Memory B cell (primary cell): Measurements from ENCODE around the gene ZNF354B.
"Not testable (repeated sequence)": the region's sequence is repeated elsewhere in the genome, so short reads cannot be mapped to it uniquely, and the experiment has no call there.

ENCODE experiments used
- ATAC-seq: fragments of 150-1000 bp; cut with Tn5 transposase; 2 replicates; pipeline ENCODE4 v1.10.0; 2021; ENCODE audit warnings: low read depth, mild to moderate bottlenecking, moderate library complexity
- DNase-seq, 2 donors: peaks; one replicate each; pipeline ENCODE4 v3.0.0; 2022; ENCODE audit warnings: low spot score in 2 of 2
- H3K27ac Mint-ChIP-seq: one replicate; pipeline ENCODE4 v1.8.0; 2022; ENCODE audit warnings: mild to moderate bottlenecking, moderate library complexity, mixed read lengths
- H3K27me3 Mint-ChIP-seq: one replicate; pipeline ENCODE4 v1.8.0; 2022; ENCODE audit warnings: mixed read lengths
- H3K36me3 Mint-ChIP-seq: one replicate; pipeline ENCODE4 v1.8.0; 2022; ENCODE audit warnings: mild to moderate bottlenecking, mixed read lengths
- H3K4me1 Mint-ChIP-seq: one replicate; pipeline ENCODE4 v1.8.0; 2022; ENCODE audit warnings: mixed read lengths
- H3K4me3 Mint-ChIP-seq: one replicate; pipeline ENCODE4 v1.8.0; 2022; ENCODE audit warnings: mild to moderate bottlenecking, moderate library complexity, mixed read lengths
- H3K9me3 Mint-ChIP-seq: one replicate; pipeline ENCODE4 v1.8.0; 2022; ENCODE audit warnings: mixed read lengths

ZNF354B gene

DNA sequence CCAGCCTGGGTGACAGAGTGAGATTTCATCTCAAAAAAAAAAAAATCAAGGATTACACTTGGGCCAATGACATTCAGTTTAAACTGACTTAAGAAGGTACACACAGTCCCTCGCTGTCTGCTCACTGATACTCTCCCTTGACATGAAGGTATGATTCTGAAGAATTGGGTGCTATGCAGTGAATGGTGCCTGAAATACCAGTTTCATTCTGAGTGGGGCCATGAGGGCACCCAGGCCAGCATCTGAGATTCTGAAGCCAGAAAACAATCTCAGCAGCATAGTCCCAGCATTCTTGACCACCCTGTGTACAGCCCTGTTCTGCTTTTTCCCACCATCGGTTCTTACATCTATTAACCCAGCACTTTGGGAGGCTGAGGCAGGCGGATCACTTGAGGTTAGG is 7.8 kb upstream of the ZNF354B start:
- DNase-seq (no peak), ATAC-seq (no peak)
- Mint-ChIP-seq H3K27ac (no peak overlapping the region), H3K36me3 (no peaks in the 10 kb centered on the region), H3K9me3 (no peaks in the 10 kb centered on the region), H3K4me3 (no peak overlapping the region), H3K27me3 (peaks cover 11% of the 10 kb centered on the region), H3K4me1 (no peaks in the 10 kb centered on the region)

- H3K9me3 Mint-ChIP-seq: no peaks in the 10 kb centered on the region
- peaks cover 11% of the 10 kb centered on the region for H3K27me3 Mint-ChIP-seq
- H3K27ac Mint-ChIP-seq: no peak overlapping the region
- H3K4me3 Mint-ChIP-seq: no peak overlapping the region
- DNase-seq (no peak), ATAC-seq (no peak)
- H3K4me1 Mint-ChIP-seq: peaks cover 2% of the 10 kb centered on the region
- no peaks in the 10 kb centered on the region for H3K36me3 Mint-ChIP-seq
Observed at GRCh38 chr5:178854284-178854683, 5.5 kb upstream of the ZNF354B start.

DNA sequence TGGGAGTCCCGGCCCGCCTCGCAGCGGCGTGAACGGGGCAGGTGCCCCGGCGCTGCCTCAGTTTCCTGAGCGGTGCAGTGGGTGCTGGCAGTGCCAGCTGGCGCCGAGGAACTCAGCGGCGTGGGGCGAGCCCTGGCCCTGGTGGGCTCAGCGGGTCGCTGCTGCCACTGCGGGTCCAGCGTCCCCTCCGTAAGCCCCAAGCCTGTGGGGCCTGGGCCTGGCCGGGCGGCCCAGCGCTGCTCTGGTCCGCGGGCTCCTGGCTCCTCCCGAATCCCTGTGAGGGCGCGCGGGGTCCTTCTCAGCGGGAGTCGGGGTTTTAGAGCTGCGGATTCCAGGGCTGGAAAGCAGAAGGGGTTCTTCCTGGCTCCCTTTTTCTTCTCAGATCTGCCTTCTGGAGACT is 862 bp downstream of the ZNF354B start:
- not testable (repeated sequence) for ATAC-seq

GRCh38 chr5:178861627-178862026 is 1.9 kb downstream of the ZNF354B start:
- peaks cover 7% of the 10 kb centered on the region for H3K36me3 Mint-ChIP-seq
- no peaks in the 10 kb centered on the region for H3K27me3 Mint-ChIP-seq
- H3K9me3 Mint-ChIP-seq: no peaks in the 10 kb centered on the region
- H3K4me1 Mint-ChIP-seq: peaks cover 16% of the 10 kb centered on the region
- DNase-seq (no peak), ATAC-seq (no peak)
- peak overlapping the region; percentile 78 for H3K4me3 Mint-ChIP-seq
- peak overlapping the region; percentile 5 for H3K27ac Mint-ChIP-seq

More for the DNA sequence above, 862 bp downstream of the ZNF354B start:
- not testable (repeated sequence) for H3K4me3 Mint-ChIP-seq, H3K9me3 Mint-ChIP-seq, H3K36me3 Mint-ChIP-seq, H3K27me3 Mint-ChIP-seq, H3K27ac Mint-ChIP-seq, DNase-seq
- H3K4me1 Mint-ChIP-seq: peaks cover 16% of the 10 kb centered on the region

DNA sequence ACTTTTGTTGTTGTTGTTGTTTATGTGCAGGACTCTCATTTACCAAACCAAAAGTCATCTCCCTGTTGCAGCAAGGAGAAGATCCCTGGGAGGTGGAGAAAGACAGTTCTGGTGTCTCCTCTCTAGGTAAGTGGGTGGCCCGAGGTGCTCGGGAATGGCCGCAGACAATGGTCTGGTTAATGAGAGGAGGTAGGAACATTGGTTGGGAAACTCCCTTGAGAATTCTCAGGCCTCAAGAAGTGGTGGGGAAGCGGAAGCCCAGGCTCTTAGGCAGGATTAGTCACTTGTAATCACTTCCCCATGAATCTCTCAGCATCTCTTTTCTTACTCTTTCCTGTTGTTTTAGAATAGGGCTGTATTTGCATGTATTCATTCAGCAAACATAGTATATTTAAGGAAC is 7.2 kb downstream of the ZNF354B start:
- Mint-ChIP-seq H3K36me3 (peaks cover 52% of the 10 kb centered on the region), H3K27ac (no peak overlapping the region), H3K27me3 (no peaks in the 10 kb centered on the region), H3K4me3 (no peak overlapping the region), H3K4me1 (peaks cover 4% of the 10 kb centered on the region), H3K9me3 (peaks cover 8% of the 10 kb centered on the region)
- no peak for DNase-seq
- no peak for ATAC-seq

DNA sequence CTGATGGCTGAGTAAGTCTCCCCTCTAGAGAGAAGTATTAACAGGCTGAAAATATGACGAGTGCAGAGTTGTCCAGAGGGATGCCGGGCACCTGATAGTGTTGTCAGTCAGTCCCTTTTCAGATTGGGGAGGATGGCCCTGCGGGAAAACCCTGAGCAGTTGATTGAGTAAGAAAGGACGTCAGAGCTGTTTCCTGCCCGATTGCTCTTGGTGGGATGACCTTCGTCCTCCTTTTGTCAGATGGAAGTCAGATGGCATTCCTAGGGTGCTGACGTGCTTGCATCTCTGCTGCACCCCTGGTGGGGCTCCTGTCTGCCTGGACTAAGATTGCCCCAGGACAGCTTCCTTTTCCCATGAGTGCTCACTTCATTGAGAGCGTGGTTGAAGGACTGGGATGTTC is 9.8 kb downstream of the ZNF354B start:
- no peak for ATAC-seq
- Mint-ChIP-seq H3K27ac (no peak overlapping the region), H3K36me3 (peaks cover 72% of the 10 kb centered on the region), H3K27me3 (no peaks in the 10 kb centered on the region), H3K4me3 (no peak overlapping the region), H3K4me1 (peaks cover 3% of the 10 kb centered on the region), H3K9me3 (peaks cover 23% of the 10 kb centered on the region)
- DNase-seq: no peak

- peaks cover 80% of the 10 kb centered on the region for H3K36me3 Mint-ChIP-seq
- DNase-seq (no peak), ATAC-seq (no peak)
- no peak overlapping the region for H3K27ac Mint-ChIP-seq
- no peak overlapping the region for H3K4me3 Mint-ChIP-seq
- peaks cover 27% of the 10 kb centered on the region for H3K9me3 Mint-ChIP-seq
- no peaks in the 10 kb centered on the region for H3K27me3 Mint-ChIP-seq
- H3K4me1 Mint-ChIP-seq: peaks cover 3% of the 10 kb centered on the region
Observed at GRCh38 chr5:178870411-178870810, 10.7 kb downstream of the ZNF354B start.

DNA sequence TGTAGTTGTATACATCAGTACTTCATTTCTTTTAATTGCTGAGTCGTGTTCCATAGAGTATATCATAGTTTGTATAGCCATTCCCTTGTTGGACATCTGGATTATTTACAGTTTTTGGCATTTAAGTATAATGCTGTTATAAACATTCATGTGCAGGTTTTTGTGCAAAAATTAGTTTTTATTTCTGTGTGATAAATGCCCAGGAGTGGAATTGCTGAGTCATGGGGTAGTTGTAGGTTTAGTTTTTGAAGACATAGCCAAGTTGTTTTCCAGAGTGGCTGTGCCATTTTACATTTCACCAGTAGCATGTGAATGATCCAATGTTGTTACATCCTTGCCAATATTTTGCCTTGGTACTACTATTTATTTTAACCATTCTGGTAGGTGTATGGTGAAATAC is 12.5 kb downstream of the ZNF354B start:
- H3K36me3 Mint-ChIP-seq: peaks cover 86% of the 10 kb centered on the region
- no peak overlapping the region for H3K4me3 Mint-ChIP-seq
- ATAC-seq: no peak
- peaks cover 3% of the 10 kb centered on the region for H3K4me1 Mint-ChIP-seq
- H3K9me3 Mint-ChIP-seq: peaks cover 37% of the 10 kb centered on the region
- H3K27me3 Mint-ChIP-seq: no peaks in the 10 kb centered on the region
- DNase-seq: no peak
- no peak overlapping the region for H3K27ac Mint-ChIP-seq

GRCh38 chr5:178883115-178883694 is 23.5 kb downstream of the ZNF354B start:
- not testable (repeated sequence) for H3K27me3 Mint-ChIP-seq, DNase-seq, H3K4me3 Mint-ChIP-seq, H3K4me1 Mint-ChIP-seq, H3K27ac Mint-ChIP-seq, ATAC-seq
- Mint-ChIP-seq H3K36me3 (peaks cover 66% of the 10 kb centered on the region), H3K9me3 (peaks cover 29% of the 10 kb centered on the region)

GRCh38 chr5:178883815-178884430 is 24.2 kb downstream of the ZNF354B start:
- H3K4me1 Mint-ChIP-seq: no peaks in the 10 kb centered on the region
- peaks cover 32% of the 10 kb centered on the region for H3K9me3 Mint-ChIP-seq
- no peaks in the 10 kb centered on the region for H3K27me3 Mint-ChIP-seq
- no peak overlapping the region for H3K27ac Mint-ChIP-seq
- H3K36me3 Mint-ChIP-seq: peaks cover 65% of the 10 kb centered on the region
- no peak for ATAC-seq
- H3K4me3 Mint-ChIP-seq: no peak overlapping the region
- DNase-seq: no peak

- DNase-seq: peak; percentile 20 to 22
- ATAC-seq: peak; percentile 75
- H3K9me3 Mint-ChIP-seq: peaks cover 6% of the 10 kb centered on the region
Observed at GRCh38 chr5:178895615-178896571, 36.1 kb downstream of the ZNF354B start, which contains the start of gene ZFP2. ZFP2 (plus strand) TSS chr5:178895913; CDS start chr5:178931314, 35,401 bp downstream.

DNA sequence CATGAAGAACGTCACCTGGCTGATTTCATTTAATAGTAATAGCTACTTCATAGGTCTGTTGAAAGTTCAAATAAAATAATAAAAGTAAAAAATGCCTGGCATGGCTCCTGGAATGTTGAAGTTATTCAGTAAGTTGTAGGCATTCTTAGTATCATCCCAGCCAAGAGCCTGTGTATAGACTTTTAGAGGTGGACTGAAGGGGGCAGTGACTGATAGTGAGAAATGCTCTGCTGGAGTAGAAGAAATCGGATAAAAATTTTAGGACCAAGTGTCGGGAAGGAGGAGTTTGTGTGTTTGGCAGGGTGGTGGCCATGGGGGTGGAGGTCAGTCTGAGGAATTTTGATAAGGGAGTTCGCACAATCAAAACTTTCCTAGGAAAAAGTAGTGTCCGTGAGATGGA is 39.5 kb downstream of the ZNF354B start:
- Mint-ChIP-seq H3K27ac (no peak overlapping the region), H3K36me3 (peaks cover 24% of the 10 kb centered on the region), H3K4me3 (no peak overlapping the region), H3K27me3 (peaks cover 1% of the 10 kb centered on the region), H3K9me3 (peaks cover 7% of the 10 kb centered on the region), H3K4me1 (peaks cover 7% of the 10 kb centered on the region)
- ATAC-seq (no peak), DNase-seq (no peak)

More at GRCh38 chr5:178895615-178896571, 36.1 kb downstream of the ZNF354B start, which contains the start of gene ZFP2:
- peak within 1 kb of the TSS; percentile 90 for H3K4me3 Mint-ChIP-seq
- peaks cover 4% of the 10 kb centered on the region for H3K4me1 Mint-ChIP-seq
- H3K36me3 Mint-ChIP-seq: peaks cover 9% of the 10 kb centered on the region
- peaks cover 1% of the 10 kb centered on the region for H3K27me3 Mint-ChIP-seq
- no peak within 1 kb of the TSS for H3K27ac Mint-ChIP-seq

DNA sequence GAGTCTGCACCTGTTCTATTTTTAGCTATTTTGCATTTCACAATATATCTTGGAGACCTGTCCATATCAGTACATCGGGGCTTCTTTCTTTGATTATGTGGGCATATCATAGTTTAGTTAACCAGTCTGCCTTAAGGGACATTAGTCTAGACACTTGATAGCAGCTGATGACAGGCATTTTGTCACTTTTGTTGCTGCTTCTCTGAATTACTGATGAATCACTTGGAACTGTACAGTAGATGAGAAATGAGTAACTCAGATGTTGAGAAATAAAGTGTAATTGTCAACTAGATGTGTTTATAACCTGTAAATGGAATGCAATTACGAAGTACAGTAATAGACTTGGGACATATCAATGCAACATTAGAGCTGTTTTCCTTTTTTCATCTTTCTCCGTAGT is 43.1 kb downstream of the ZNF354B start:
- Mint-ChIP-seq H3K36me3 (peaks cover 29% of the 10 kb centered on the region), H3K4me3 (no peak overlapping the region), H3K9me3 (peaks cover 7% of the 10 kb centered on the region), H3K4me1 (peaks cover 5% of the 10 kb centered on the region), H3K27ac (no peak overlapping the region), H3K27me3 (no peaks in the 10 kb centered on the region)
- ATAC-seq (no peak), DNase-seq (no peak)
